ENCODE results near the gene PROB1. TPM values are rescaled to one million over a fixed set of nuclear protein-coding genes. Genes with fewer than 3 reads are reported as not detected.

Gene PROB1
- total and polyA plus RNA-seq, 2 of the 13 experiments (the other 11 are each of a cell fraction or from before 2014, with no cell fraction given): 0.69 to 1.1 TPM

DNA sequence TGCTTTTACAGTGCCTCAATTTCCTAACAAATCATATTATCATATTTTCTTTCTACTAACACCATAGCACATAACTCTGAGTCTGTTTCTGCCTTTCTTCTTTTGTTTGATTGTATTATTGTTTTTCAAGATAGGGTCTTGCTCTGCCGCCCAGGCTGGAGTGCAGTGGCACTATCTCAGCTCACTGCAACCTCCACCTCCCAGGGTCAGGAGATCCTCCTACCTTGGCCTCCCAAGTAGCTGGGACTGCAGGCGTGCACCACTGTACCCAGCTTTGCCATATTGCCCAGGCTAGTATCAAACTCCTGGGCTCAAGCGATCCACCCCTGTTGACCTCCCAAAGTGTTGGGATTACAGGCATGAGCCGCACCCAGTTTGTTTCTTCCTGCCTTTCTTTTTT is 34.5 kb downstream of the PROB1 start:
- no TSS peak for BruUV-seq (replicated peaks)
- 98% methylated on average over 4 of the region's 4 CpGs for WGBS (ENCODE audit: low lambda C conversion rate)
- ChIA-PET POLR2A (no interaction called here), CTCF (ENCODE audit: low intra/inter-chr PET ratio, low total read pairs) (no interaction called here)
- Histone ChIP-seq H3K4me1 (ENCODE audit: insufficient read depth, low read length) (no peaks in the 10 kb centered on the region), H3K79me2 (ENCODE audit: insufficient read depth, low read length) (peaks cover 61% of the 10 kb centered on the region), H3K4me2 (ENCODE audit: low read depth, low read length) (no peak overlapping the region), H3K27ac (ENCODE audit: extremely low read length, insufficient read depth, low read length) (no peak overlapping the region), H4K20me1 (ENCODE audit: insufficient read depth, low read length) (peaks cover 59% of the 10 kb centered on the region), H2AFZ (ENCODE audit: low read length) (no peak overlapping the region), H3K27me3 (ENCODE audit: control insufficient read depth in 1 of 2, insufficient read depth in 2 of 2, low read length in 2 of 2) (no peaks in the 10 kb centered on the region), H3K36me3 (replicated peaks in 1 of 2; ENCODE audit: control insufficient read depth in 1 of 2, insufficient read depth in 2 of 2, low read length in 2 of 2) (peaks cover 3 to 28% of the 10 kb centered on the region in 2 experiments), H3K9me3 (ENCODE audit: low read length) (no peaks in the 10 kb centered on the region), H3K4me3 (replicated peaks in 1 of 3; ENCODE audit: insufficient read depth in 1 of 3, low read depth in 2 of 3, low read length in 3 of 3) (no peak overlapping the region), H3K9ac (ENCODE audit: insufficient read depth, low read depth, low read length) (no peak overlapping the region)
- TF ChIP-seq TOPORS (CRISPR knock-in tag; IDR thresholded peaks at IDR 0.05): no peak
- TF ChIP-seq, protein P1, sequence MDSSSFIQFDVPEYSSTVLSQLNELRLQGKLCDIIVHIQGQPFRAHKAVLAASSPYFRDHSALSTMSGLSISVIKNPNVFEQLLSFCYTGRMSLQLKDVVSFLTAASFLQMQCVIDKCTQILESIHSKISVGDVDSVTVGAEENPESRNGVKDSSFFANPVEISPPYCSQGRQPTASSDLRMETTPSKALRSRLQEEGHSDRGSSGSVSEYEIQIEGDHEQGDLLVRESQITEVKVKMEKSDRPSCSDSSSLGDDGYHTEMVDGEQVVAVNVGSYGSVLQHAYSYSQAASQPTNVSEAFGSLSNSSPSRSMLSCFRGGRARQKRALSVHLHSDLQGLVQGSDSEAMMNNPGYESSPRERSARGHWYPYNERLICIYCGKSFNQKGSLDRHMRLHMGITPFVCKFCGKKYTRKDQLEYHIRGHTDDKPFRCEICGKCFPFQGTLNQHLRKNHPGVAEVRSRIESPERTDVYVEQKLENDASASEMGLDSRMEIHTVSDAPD (CRISPR knock-in tag; IDR thresholded peaks at IDR 0.05): no peak
- TF ChIP-seq, protein P2, sequence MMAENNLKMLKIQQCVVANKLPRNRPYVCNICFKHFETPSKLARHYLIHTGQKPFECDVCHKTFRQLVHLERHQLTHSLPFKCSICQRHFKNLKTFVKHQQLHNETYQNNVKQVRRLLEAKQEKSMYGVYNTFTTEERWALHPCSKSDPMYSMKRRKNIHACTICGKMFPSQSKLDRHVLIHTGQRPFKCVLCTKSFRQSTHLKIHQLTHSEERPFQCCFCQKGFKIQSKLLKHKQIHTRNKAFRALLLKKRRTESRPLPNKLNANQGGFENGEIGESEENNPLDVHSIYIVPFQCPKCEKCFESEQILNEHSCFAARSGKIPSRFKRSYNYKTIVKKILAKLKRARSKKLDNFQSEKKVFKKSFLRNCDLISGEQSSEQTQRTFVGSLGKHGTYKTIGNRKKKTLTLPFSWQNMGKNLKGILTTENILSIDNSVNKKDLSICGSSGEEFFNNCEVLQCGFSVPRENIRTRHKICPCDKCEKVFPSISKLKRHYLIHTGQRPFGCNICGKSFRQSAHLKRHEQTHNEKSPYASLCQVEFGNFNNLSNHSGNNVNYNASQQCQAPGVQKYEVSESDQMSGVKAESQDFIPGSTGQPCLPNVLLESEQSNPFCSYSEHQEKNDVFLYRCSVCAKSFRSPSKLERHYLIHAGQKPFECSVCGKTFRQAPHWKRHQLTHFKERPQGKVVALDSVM (CRISPR knock-in tag; IDR thresholded peaks at IDR 0.05): peak; percentile 53; the same call in 1 of the 2 replicates
- in situ Hi-C loops (cut with HindIII; ENCODE audit: extremely low pct_ligation_motif_present, low pct_unique_long_range_greater_than_20kb): no loop called here
- no peak for FAIRE-seq
- no peak for DNase-seq (ENCODE audit: low spot score)
- no peak for ATAC-seq
- intact Hi-C loops (cut with micrococcal nuclease; ENCODE audit: unreplicated experiment): no loop called here

DNA sequence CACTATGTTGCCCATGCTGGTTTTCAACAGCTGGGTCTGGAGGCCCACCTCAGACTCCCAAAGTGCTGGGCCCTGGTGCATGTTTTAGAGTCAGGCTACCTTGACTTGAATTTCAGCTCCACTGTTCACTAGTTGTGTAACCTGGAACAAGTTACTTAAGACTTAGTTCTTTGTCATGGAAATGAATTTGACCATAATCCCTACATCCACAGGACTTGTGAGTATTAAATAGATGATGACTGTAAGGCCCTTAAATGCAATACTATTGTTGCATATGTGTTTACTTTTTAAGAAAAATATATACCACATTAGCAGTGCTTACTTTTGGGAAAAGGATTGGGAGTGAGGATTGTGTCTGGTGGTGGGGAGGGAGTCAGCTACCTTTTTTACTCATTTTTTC is 36.8 kb downstream of the PROB1 start:
- H3K27me3 ChIP-seq (ENCODE audit: control insufficient read depth in 1 of 2, insufficient read depth in 2 of 2, low read length in 2 of 2): no peaks in the 10 kb centered on the region
- no peak overlapping the region for H3K27ac ChIP-seq (ENCODE audit: extremely low read length, insufficient read depth, low read length)
- intact Hi-C loops (cut with micrococcal nuclease; ENCODE audit: unreplicated experiment) (no loop called here), in situ Hi-C loops (cut with HindIII; ENCODE audit: extremely low pct_ligation_motif_present, low pct_unique_long_range_greater_than_20kb) (no loop called here)
- no peaks in the 10 kb centered on the region for H3K9me3 ChIP-seq (ENCODE audit: low read length)
- H3K4me2 ChIP-seq (ENCODE audit: low read depth, low read length): no peak overlapping the region
- FAIRE-seq (no peak), DNase-seq (ENCODE audit: low spot score) (no peak), ATAC-seq (no peak)
- POLR2A ChIA-PET: interaction anchor here (1.0 kb wide), 2 partner anchors 9 to 10 kb away, joined by 3 to 4 read pairs; no protein-coding TSS in a partner anchor
- CTCF ChIA-PET (ENCODE audit: low intra/inter-chr PET ratio, low total read pairs): no interaction called here
- H3K4me1 ChIP-seq (ENCODE audit: insufficient read depth, low read length): no peaks in the 10 kb centered on the region
- H3K36me3 ChIP-seq (replicated peaks in 1 of 2; ENCODE audit: control insufficient read depth in 1 of 2, insufficient read depth in 2 of 2, low read length in 2 of 2): peaks cover 1 to 10% of the 10 kb centered on the region in 2 experiments
- H2AFZ ChIP-seq (ENCODE audit: low read length): no peak overlapping the region
- H3K9ac ChIP-seq (ENCODE audit: insufficient read depth, low read depth, low read length): no peak overlapping the region
- H3K79me2 ChIP-seq (ENCODE audit: insufficient read depth, low read length): peaks cover 82% of the 10 kb centered on the region
- no peak overlapping the region for H3K4me3 ChIP-seq (replicated peaks in 1 of 3; ENCODE audit: insufficient read depth in 1 of 3, low read depth in 2 of 3, low read length in 3 of 3)
- no TSS peak for BruUV-seq (replicated peaks)
- peaks cover 76% of the 10 kb centered on the region for H4K20me1 ChIP-seq (ENCODE audit: insufficient read depth, low read length)
- TF ChIP-seq KLF6 (CRISPR knock-in tag; IDR thresholded peaks at IDR 0.05) (no peak), THAP11 (CRISPR knock-in tag; IDR thresholded peaks at IDR 0.05) (no peak), ZNF484 (CRISPR knock-in tag; IDR thresholded peaks at IDR 0.05; ENCODE audit: borderline replicate concordance, low read depth) (no peak), ZSCAN9 (CRISPR knock-in tag; IDR thresholded peaks at IDR 0.05; ENCODE audit: borderline replicate concordance) (no peak), CCDC6 (CRISPR knock-in tag; IDR thresholded peaks at IDR 0.05) (no peak), ZNF589 (CRISPR knock-in tag; conservative IDR thresholded peaks at IDR 0.05) (no peak), ATF7-NPFF (CRISPR knock-in tag; IDR thresholded peaks at IDR 0.05; ENCODE audit: low read depth) (no peak), MXI1 (IDR thresholded peaks at IDR 0.05; ENCODE audit: borderline replicate concordance, low read depth, low read length) (no peak)
- TF ChIP-seq, protein P3, sequence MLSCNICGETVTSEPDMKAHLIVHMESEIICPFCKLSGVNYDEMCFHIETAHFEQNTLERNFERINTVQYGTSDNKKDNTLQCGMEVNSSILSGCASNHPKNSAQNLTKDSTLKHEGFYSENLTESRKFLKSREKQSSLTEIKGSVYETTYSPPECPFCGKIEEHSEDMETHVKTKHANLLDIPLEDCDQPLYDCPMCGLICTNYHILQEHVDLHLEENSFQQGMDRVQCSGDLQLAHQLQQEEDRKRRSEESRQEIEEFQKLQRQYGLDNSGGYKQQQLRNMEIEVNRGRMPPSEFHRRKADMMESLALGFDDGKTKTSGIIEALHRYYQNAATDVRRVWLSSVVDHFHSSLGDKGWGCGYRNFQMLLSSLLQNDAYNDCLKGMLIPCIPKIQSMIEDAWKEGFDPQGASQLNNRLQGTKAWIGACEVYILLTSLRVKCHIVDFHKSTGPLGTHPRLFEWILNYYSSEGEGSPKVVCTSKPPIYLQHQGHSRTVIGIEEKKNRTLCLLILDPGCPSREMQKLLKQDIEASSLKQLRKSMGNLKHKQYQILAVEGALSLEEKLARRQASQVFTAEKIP (CRISPR knock-in tag; IDR thresholded peaks at IDR 0.05; ENCODE audit: borderline replicate concordance): no peak
- TF ChIP-seq, protein P4, sequence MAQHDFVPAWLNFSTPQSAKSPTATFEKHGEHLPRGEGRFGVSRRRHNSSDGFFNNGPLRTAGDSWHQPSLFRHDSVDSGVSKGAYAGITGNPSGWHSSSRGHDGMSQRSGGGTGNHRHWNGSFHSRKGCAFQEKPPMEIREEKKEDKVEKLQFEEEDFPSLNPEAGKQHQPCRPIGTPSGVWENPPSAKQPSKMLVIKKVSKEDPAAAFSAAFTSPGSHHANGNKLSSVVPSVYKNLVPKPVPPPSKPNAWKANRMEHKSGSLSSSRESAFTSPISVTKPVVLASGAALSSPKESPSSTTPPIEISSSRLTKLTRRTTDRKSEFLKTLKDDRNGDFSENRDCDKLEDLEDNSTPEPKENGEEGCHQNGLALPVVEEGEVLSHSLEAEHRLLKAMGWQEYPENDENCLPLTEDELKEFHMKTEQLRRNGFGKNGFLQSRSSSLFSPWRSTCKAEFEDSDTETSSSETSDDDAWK (CRISPR knock-in tag; IDR thresholded peaks at IDR 0.05): no peak
